GM12878 (cell line): ENCODE results near the gene MAN1A1. TPM values are rescaled to one million over a fixed set of nuclear protein-coding genes. Genes with fewer than 3 reads are reported as not detected.

ENCODE experiments used
- CEBPB ChIP-seq, 2 experiments: fragments of 150-350 bp in 1 of 2; IDR thresholded peaks; 2 replicates each; pipeline ENCODE4 v1.6.1; 2012 to 2014; ENCODE audit warnings: low read depth in 2 of 2, low read length in 2 of 2, borderline replicate concordance in 1 of 2, inconsistent platforms in 1 of 2
- CHD4 ChIP-seq: fragments of 200-600 bp; sonication (generic); IDR thresholded peaks from 2 replicates; pipeline ENCODE4 v1.6.1; 2016; ENCODE audit warnings: mild to moderate bottlenecking
- CREM ChIP-seq: IDR thresholded peaks from 2 replicates; pipeline ENCODE4 v1.6.1; 2014; ENCODE audit warnings: antibody characterized with exemption, low read depth
- CUX1 ChIP-seq: IDR thresholded peaks from 2 replicates; pipeline ENCODE4 v1.6.1; 2012; ENCODE audit warnings: improper control_type of control experiment, low read depth, low read length; ENCODE audit not compliant: insufficient replicate concordance
- EGR1 ChIP-seq, 2 experiments: IDR thresholded peaks; 1 replicate in 1 of 2; 2 replicates in 1 of 2; pipeline ENCODE4 v1.6.1; 2011 to 2012; ENCODE audit warnings: low read depth in 2 of 2, low read length in 2 of 2, borderline replicate concordance in 1 of 2, mild to moderate bottlenecking in 1 of 2, moderate library complexity in 1 of 2
- EZH2 ChIP-seq: IDR thresholded peaks from 2 replicates; pipeline ENCODE4 v1.6.1; 2012; ENCODE audit warnings: low read depth, mild to moderate bottlenecking, control low read depth, inconsistent platforms, low read length, borderline replicate concordance; ENCODE audit not compliant: control insufficient read depth
- FOXM1 ChIP-seq: IDR thresholded peaks from 2 replicates; pipeline ENCODE4 v1.6.1; 2012; ENCODE audit warnings: low read depth, mild to moderate bottlenecking, inconsistent platforms, low read length, moderate library complexity
- GATAD2B ChIP-seq: fragments of 450-650 bp; conservative IDR thresholded peaks from 2 replicates; pipeline ENCODE4 v1.6.1; 2017; ENCODE audit warnings: low read depth, mild to moderate bottlenecking, moderate library complexity
- JUND ChIP-seq: IDR thresholded peaks from 2 replicates; pipeline ENCODE4 v1.6.1; 2012; ENCODE audit warnings: low read depth, mild to moderate bottlenecking, low read length, improper control_type of control experiment, moderate library complexity
- NFYB ChIP-seq: IDR thresholded peaks from 2 replicates; pipeline ENCODE4 v1.6.1; 2011; ENCODE audit warnings: low read depth, mild to moderate bottlenecking, low read length, improper control_type of control experiment, moderate library complexity; ENCODE audit not compliant: insufficient read depth
- PRDM15 ChIP-seq: fragments of 450-650 bp; formaldehyde crosslinking; IDR thresholded peaks from 2 replicates; pipeline ENCODE4 v1.4.0; 2020; ENCODE audit warnings: mild to moderate bottlenecking, moderate library complexity
- RAD51 ChIP-seq: fragments of 450-650 bp; IDR thresholded peaks from 2 replicates; pipeline ENCODE4 v1.6.1; 2016; ENCODE audit warnings: moderate library complexity, mild to moderate bottlenecking, inconsistent platforms
- SIX5 ChIP-seq: IDR thresholded peaks from 2 replicates; pipeline ENCODE4 v1.6.1; 2011; ENCODE audit warnings: mild to moderate bottlenecking, low read depth, low read length, moderate library complexity; ENCODE audit not compliant: severe bottlenecking
- SRF ChIP-seq, 2 experiments: IDR thresholded peaks; 2 replicates each; pipeline ENCODE4 v1.6.1; 2011; ENCODE audit warnings: low read depth in 2 of 2, low read length in 2 of 2, mild to moderate bottlenecking in 1 of 2, moderate library complexity in 1 of 2
- STAT3 ChIP-seq: IDR thresholded peaks from 2 replicates; pipeline ENCODE4 v1.6.1; 2011; ENCODE audit warnings: low read depth, low read length, improper control_type of control experiment
- ZNF687 ChIP-seq: fragments of 450-650 bp; IDR thresholded peaks from 2 replicates; pipeline ENCODE4 v1.6.1; 2017; ENCODE audit warnings: mild to moderate bottlenecking, moderate library complexity
- polyA plus RNA-seq, 11 experiments: library from polyadenylated mRNA; depleted of rRNA in 4 of 11; unstranded in 6 of 11; stranded (reverse) in 5 of 11; fragments of >200 nt; fragmentation: Nextera tagmentation in 4 of 11; fragmentation: Illumina TruSeq in 1 of 11; extraction: Ambion mirVana in 4 of 11; extraction: Trizol in 1 of 11; gene quantifications; 1 replicate in 1 of 11; 2 replicates in 10 of 11; pipeline versions ENCODE4 v1.2.1 to v1.2.3, GENCODE V29; 2011 to 2016; ENCODE audit warnings: inconsistent platforms in 2 of 11, missing spikeins in 2 of 11, low read depth in 1 of 11
- total RNA-seq, 4 experiments: library from RNA; depleted of rRNA in 3 of 4; stranded (reverse); fragments of >200 nt in 3 of 4; fragmentation: Illumina TruSeq in 1 of 4; extraction: Trizol in 1 of 4; gene quantifications; 2 replicates each; pipeline versions ENCODE4 v1.2.1 to v1.2.3, GENCODE V29; 2013 to 2021

The MAN1A1 gene
- total and polyA plus RNA-seq, 10 of the 15 experiments (the other 5 are each of a cell fraction or from before 2014, with no cell fraction given), result 5.4 to 28.1 (median 19.5) TPM

GRCh38 chr6:119308991-119309657, 40.4 kb downstream of the MAN1A1 start (continued):
- TF ChIP-seq SIX5 (no peak), PRDM15 (CRISPR knock-in tag) (no peak), ZNF687 (0 out of 2 replicates have a peak, but pooled peaks have one; percentile 15), GATAD2B (peak; percentile 65), CREM (no peak), EGR1 (IDR thresholded peaks at IDR 0.05; ENCODE audit: borderline replicate concordance in 1 of 2, low read depth in 2 of 2, low read length in 2 of 2) (no peak), CUX1 (peak; percentile 15), SRF (IDR thresholded peaks at IDR 0.05; ENCODE audit: low read depth in 2 of 2, low read length in 2 of 2) (no peak), RAD51 (peak; percentile 58; the same call in 1 of the 2 replicates), FOXM1 (no peak), EZH2 (no peak), NFYB (no peak), JUND (0 out of 2 replicates have a peak, but pooled peaks have one; percentile 30), CEBPB (IDR thresholded peaks at IDR 0.05; ENCODE audit: borderline replicate concordance in 1 of 2, low read depth in 2 of 2, low read length in 2 of 2) (0 out of 4 replicates have a peak, but pooled peaks of 1 of the 2 experiments have one; percentile 46), STAT3 (no peak), CHD4 (no peak)
